ENCODE measurements around the gene ZNF581. TPM values are rescaled to one million over a fixed set of nuclear protein-coding genes. Genes with fewer than 3 reads are reported as not detected.

Gene ZNF581
- total RNA-seq, 1 experiment from 2014 or later, result 39.0 TPM

DNA sequence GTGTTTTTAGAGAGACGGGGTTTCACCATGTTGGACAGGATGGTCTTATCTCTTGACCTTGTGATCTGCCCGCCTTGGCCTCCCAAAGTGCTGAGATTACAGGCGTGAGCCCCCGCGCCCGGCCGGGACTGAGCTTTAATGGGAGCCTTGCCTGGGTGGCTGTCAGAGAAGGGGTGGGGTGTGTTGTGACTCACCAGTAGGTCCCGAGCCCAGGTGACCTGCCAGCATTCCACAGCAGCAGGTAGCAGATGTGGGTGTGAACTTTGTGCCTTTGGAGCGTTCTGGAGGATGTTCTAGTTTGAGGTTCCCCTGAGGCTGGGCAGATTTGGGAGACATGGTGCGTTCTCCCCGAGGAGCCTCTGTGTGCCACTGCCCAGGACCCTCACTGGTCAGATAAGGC lies 24.5 kb downstream of the ZNF581 start:
- H3K9me3 ChIP-seq (ENCODE audit: control insufficient read depth, insufficient read depth, low read depth, low read length), result no peaks in the 10 kb centered on the region
- H3K36me3 ChIP-seq (ENCODE audit: control insufficient read depth, insufficient read depth, low read length), result peaks cover 32% of the 10 kb centered on the region
- H3K4me3 ChIP-seq (ENCODE audit: low read depth in 2 of 2, low read length in 2 of 2), result no peak overlapping the region
- ChIA-PET CTCF (interaction anchor here (0.7 kb wide), 1 partner anchor 81 kb away, joined by 3 read pairs; no protein-coding TSS in a partner anchor), POLR2A (no interaction called here)
- H3K27me3 ChIP-seq (ENCODE audit: control insufficient read depth, insufficient read depth, low read length), result no peaks in the 10 kb centered on the region
- ATAC-seq (no peak), DNase-seq (ENCODE audit: low read depth, low spot score) (no peak)
- TF ChIP-seq TCF7L2 (IDR thresholded peaks at IDR 0.05; ENCODE audit: low read depth, low read length) (no peak), POLR2AphosphoS5 (IDR thresholded peaks at IDR 0.05; ENCODE audit: low read depth, low read length) (no peak), SIN3A (IDR thresholded peaks at IDR 0.05; ENCODE audit: borderline replicate concordance, insufficient read depth, low read depth, low read length) (no peak)
- TF ChIP-seq, protein P1, sequence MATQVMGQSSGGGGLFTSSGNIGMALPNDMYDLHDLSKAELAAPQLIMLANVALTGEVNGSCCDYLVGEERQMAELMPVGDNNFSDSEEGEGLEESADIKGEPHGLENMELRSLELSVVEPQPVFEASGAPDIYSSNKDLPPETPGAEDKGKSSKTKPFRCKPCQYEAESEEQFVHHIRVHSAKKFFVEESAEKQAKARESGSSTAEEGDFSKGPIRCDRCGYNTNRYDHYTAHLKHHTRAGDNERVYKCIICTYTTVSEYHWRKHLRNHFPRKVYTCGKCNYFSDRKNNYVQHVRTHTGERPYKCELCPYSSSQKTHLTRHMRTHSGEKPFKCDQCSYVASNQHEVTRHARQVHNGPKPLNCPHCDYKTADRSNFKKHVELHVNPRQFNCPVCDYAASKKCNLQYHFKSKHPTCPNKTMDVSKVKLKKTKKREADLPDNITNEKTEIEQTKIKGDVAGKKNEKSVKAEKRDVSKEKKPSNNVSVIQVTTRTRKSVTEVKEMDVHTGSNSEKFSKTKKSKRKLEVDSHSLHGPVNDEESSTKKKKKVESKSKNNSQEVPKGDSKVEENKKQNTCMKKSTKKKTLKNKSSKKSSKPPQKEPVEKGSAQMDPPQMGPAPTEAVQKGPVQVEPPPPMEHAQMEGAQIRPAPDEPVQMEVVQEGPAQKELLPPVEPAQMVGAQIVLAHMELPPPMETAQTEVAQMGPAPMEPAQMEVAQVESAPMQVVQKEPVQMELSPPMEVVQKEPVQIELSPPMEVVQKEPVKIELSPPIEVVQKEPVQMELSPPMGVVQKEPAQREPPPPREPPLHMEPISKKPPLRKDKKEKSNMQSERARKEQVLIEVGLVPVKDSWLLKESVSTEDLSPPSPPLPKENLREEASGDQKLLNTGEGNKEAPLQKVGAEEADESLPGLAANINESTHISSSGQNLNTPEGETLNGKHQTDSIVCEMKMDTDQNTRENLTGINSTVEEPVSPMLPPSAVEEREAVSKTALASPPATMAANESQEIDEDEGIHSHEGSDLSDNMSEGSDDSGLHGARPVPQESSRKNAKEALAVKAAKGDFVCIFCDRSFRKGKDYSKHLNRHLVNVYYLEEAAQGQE (IDR thresholded peaks at IDR 0.05; ENCODE audit: insufficient read depth in 1 of 2, low read depth in 2 of 2, low read length in 1 of 2), result no peak
- TF ChIP-seq, protein P2, sequence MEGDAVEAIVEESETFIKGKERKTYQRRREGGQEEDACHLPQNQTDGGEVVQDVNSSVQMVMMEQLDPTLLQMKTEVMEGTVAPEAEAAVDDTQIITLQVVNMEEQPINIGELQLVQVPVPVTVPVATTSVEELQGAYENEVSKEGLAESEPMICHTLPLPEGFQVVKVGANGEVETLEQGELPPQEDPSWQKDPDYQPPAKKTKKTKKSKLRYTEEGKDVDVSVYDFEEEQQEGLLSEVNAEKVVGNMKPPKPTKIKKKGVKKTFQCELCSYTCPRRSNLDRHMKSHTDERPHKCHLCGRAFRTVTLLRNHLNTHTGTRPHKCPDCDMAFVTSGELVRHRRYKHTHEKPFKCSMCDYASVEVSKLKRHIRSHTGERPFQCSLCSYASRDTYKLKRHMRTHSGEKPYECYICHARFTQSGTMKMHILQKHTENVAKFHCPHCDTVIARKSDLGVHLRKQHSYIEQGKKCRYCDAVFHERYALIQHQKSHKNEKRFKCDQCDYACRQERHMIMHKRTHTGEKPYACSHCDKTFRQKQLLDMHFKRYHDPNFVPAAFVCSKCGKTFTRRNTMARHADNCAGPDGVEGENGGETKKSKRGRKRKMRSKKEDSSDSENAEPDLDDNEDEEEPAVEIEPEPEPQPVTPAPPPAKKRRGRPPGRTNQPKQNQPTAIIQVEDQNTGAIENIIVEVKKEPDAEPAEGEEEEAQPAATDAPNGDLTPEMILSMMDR (IDR thresholded peaks at IDR 0.05), result no peak
- in situ Hi-C loops (cut with HindIII; ENCODE audit: low pct_unique_long_range_greater_than_20kb, low sequenced_read_pairs) (no loop called here), intact Hi-C loops (cut with micrococcal nuclease; ENCODE audit: unreplicated experiment) (no loop called here)
- H3K4me1 ChIP-seq (ENCODE audit: control insufficient read depth, insufficient read depth, low read length), result peaks cover 69% of the 10 kb centered on the region
- BruUV-seq (replicated peaks), result no TSS peak
- peak overlapping the region; percentile 96 for H3K27ac ChIP-seq (ENCODE audit: low read length)

DNA sequence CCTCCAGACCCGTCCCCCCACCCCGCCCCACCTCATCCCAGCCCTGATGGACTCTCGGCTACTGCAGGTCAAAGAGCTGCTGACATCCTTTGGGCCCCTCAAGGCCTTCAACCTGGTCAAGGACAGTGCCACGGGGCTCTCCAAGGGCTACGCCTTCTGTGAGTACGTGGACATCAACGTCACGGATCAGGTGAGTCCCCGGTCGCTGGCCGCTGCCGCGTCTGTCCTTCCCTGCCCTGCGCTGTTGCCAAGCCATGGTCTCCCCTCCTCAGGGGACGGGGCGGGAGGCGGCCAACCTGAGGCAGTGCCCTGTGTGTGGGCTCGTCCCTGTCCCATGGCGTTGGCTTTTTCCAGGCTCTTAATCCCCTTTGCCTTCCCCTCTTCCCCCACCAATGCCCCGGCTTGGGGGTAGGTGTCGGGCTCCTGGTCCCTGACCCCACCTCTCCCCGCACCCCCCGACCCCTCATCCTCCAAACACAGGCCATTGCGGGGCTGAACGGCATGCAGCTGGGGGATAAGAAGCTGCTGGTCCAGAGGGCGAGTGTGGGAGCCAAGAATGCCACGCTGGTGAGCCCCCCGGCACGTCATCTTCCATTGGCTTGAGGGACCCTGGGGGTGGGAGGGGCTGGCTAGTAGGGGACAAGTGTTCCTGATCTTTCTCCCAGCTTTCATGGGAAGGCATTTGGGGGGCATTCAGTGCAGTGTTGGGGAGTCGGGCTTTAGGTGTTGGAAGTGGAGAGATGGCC lies 25.3 kb downstream of the ZNF581 start:
- ATAC-seq (no peak), DNase-seq (ENCODE audit: low read depth, low spot score) (no peak)
- ChIA-PET POLR2A (no interaction called here), CTCF (interaction anchor here (0.6 kb wide), 1 partner anchor 12 kb away, joined by 10 read pairs; no protein-coding TSS in a partner anchor)
- peaks cover 25% of the 10 kb centered on the region for H3K36me3 ChIP-seq (ENCODE audit: control insufficient read depth, insufficient read depth, low read length)
- TF ChIP-seq, protein P2 (IDR thresholded peaks at IDR 0.05), result no peak
- TF ChIP-seq POLR2AphosphoS5 (IDR thresholded peaks at IDR 0.05; ENCODE audit: low read depth, low read length) (no peak), SIN3A (IDR thresholded peaks at IDR 0.05; ENCODE audit: borderline replicate concordance, insufficient read depth, low read depth, low read length) (no peak), TCF7L2 (IDR thresholded peaks at IDR 0.05; ENCODE audit: low read depth, low read length) (no peak)
- TF ChIP-seq, protein P1 (IDR thresholded peaks at IDR 0.05; ENCODE audit: insufficient read depth in 1 of 2, low read depth in 2 of 2, low read length in 1 of 2), result no peak
- in situ Hi-C loops (cut with HindIII; ENCODE audit: low pct_unique_long_range_greater_than_20kb, low sequenced_read_pairs) (no loop called here), intact Hi-C loops (cut with micrococcal nuclease; ENCODE audit: unreplicated experiment) (no loop called here)
- BruUV-seq (replicated peaks), result no TSS peak
- H3K4me1 ChIP-seq (ENCODE audit: control insufficient read depth, insufficient read depth, low read length), result peaks cover 77% of the 10 kb centered on the region
- H3K27me3 ChIP-seq (ENCODE audit: control insufficient read depth, insufficient read depth, low read length), result no peaks in the 10 kb centered on the region
- H3K4me3 ChIP-seq (ENCODE audit: low read depth in 2 of 2, low read length in 2 of 2), result no peak overlapping the region
- peak overlapping the region; percentile 96 for H3K27ac ChIP-seq (ENCODE audit: low read length)
- no peaks in the 10 kb centered on the region for H3K9me3 ChIP-seq (ENCODE audit: control insufficient read depth, insufficient read depth, low read depth, low read length)
